Duodenal mucosa (tissue), 2 donors: Measurements from ENCODE around the gene SFT2D1.

ENCODE experiments used
- H3K27ac ChIP-seq: one replicate; pipeline ENCODE4 v1.7.0; 2013; ENCODE audit warnings: low read depth, low read length
- H3K27me3 ChIP-seq, 2 donors: one replicate each; pipeline ENCODE4 v1.7.0; 2013; ENCODE audit warnings: low read length in 2 of 2, control low read depth in 1 of 2; ENCODE audit not compliant: insufficient read depth in 2 of 2, control insufficient read depth in 1 of 2
- H3K36me3 ChIP-seq, 2 donors: one replicate each; pipeline ENCODE4 v1.7.0; 2013; ENCODE audit warnings: low read length in 2 of 2, control low read depth in 1 of 2; ENCODE audit not compliant: insufficient read depth in 2 of 2, control insufficient read depth in 1 of 2
- H3K4me1 ChIP-seq, 2 donors: one replicate each; pipeline ENCODE4 v1.7.0; 2013; ENCODE audit warnings: low read length in 2 of 2, control low read depth in 1 of 2; ENCODE audit not compliant: insufficient read depth in 2 of 2, control insufficient read depth in 1 of 2
- H3K4me3 ChIP-seq, 2 donors: one replicate each; pipeline ENCODE4 v1.7.0; 2013; ENCODE audit warnings: low read length in 2 of 2, low read depth in 1 of 2
- H3K9ac ChIP-seq, 2 donors: one replicate each; pipeline ENCODE4 v1.7.0; 2013; ENCODE audit warnings: low read length in 2 of 2, low read depth in 1 of 2
- H3K9me3 ChIP-seq, 2 donors: one replicate each; pipeline ENCODE4 v1.7.0; 2013; ENCODE audit warnings: low read length in 2 of 2, control low read depth in 1 of 2; ENCODE audit not compliant: control insufficient read depth in 1 of 2

Gene SFT2D1

DNA sequence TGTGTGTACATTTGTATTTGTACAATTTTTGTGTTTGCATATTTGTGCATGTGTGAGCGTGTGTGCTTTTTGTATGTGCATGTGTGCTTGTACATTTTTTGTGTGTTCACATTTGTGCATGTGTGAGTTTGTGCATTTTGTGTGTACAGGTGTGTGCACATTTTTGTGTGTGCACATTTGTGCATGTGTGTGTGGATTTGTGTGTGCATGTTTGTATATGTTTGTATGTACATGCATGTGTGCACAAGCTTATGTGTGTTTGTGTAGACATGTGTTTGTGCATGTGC is 63.0 kb downstream of the SFT2D1 start:
- no peaks in the 10 kb centered on the region for H3K4me1 ChIP-seq
- H3K27ac ChIP-seq: no peak overlapping the region
- no peak overlapping the region for H3K9ac ChIP-seq
- no peak overlapping the region for H3K4me3 ChIP-seq
- H3K9me3 ChIP-seq: no peaks in the 10 kb centered on the region
- H3K36me3 ChIP-seq: no peaks in the 10 kb centered on the region
- peaks cover 0 to 3% of the 10 kb centered on the region in 2 donors for H3K27me3 ChIP-seq

DNA sequence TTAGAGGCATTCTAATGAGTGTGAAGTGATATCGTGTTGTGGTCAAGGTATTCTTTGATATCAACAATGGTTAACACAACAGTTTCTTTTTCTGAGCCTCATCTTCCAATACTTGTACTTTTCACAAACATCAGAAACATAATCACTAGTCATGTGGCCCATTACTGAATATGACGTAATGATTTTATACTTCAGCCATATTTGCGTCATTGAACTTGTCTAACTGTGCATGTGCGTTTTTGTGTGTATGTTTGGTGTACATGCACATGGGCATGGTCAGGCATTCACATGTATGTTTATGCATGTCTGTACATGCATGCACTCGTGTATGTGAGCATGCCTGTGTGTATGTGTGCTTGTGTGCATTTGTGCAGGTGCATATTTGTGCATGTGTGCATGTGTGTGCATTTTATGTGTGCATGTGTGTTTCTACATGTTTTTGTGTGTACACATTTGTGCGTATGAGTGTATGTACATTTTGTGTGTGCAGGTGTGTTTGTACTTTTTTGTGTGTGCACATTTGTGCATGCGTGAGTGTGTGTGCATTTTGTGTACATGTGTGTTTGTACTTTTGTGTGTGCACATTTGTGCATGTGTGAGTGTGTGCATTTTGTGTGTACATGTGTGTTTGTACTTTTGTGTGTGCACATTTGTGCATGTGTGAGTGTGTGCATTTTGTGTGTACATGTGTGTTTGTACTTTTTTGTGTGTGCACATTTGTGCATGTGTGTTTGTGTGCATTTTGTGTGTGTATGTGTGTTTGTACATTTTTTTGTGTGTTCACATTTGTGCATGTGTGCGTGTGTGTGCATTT is 63.6 kb downstream of the SFT2D1 start:
- Histone ChIP-seq H3K4me3 (no peak overlapping the region), H3K27ac (no peak overlapping the region), H3K9ac (no peak overlapping the region), H3K36me3 (no peaks in the 10 kb centered on the region), H3K9me3 (no peaks in the 10 kb centered on the region), H3K4me1 (no peaks in the 10 kb centered on the region), H3K27me3 (peaks cover 0 to 3% of the 10 kb centered on the region in 2 donors)

DNA sequence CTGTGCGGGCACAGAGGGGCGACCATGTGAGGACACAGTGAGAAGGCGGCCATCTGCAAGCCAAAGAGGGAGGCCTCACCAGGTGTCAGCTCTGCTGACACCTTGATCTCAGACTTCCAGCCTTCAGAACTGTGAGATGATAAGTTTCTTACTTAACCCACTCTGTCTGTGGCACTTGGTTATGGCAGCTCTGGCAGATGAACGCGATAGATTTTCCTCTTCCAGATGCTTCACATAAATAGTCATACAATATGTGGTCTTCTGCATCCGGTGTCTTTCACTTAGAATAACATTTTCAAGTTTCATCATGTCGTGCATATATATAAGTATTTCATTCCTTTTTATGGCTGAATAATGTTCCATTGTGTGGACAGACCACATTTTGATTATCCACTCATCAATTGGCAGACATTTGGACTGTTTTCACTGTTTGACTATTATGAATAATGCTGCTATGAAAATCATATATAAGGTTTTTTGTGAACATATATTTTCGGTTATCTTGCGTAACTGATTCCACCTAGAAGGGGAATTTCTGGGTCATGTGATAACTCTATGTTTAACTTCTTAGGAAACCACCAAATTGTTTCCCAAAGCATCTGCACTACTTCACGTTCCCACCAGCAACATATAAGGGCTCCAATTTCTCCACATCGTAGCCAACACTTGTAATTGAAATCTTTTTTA is 64.3 kb downstream of the SFT2D1 start:
- Histone ChIP-seq H3K4me3 (no peak overlapping the region), H3K36me3 (no peaks in the 10 kb centered on the region), H3K9me3 (no peaks in the 10 kb centered on the region), H3K27ac (no peak overlapping the region), H3K27me3 (peaks cover 0 to 3% of the 10 kb centered on the region in 2 donors), H3K4me1 (no peaks in the 10 kb centered on the region), H3K9ac (no peak overlapping the region)

DNA sequence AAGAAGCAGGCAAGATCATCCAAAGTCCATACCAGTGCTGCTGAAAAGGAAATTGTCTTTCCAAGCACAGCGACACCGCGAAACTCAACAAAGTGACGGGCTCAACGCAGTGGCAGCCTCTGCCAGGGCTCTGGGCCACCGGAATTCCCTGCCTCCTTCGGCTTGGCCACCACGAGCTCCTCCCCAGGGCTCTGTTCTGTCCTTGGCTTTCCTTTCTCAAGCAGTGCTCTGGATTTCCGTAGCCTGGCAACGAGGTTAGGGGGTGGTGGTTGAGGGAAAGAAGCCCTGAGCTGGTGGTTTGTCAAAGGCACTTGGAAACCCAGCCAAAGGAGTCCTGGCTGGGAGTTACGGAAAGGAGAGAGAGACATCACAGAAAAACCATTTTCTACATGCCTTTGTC is 65.3 kb downstream of the SFT2D1 start:
- H3K4me3 ChIP-seq: no peak overlapping the region
- H3K9ac ChIP-seq: no peak overlapping the region

DNA sequence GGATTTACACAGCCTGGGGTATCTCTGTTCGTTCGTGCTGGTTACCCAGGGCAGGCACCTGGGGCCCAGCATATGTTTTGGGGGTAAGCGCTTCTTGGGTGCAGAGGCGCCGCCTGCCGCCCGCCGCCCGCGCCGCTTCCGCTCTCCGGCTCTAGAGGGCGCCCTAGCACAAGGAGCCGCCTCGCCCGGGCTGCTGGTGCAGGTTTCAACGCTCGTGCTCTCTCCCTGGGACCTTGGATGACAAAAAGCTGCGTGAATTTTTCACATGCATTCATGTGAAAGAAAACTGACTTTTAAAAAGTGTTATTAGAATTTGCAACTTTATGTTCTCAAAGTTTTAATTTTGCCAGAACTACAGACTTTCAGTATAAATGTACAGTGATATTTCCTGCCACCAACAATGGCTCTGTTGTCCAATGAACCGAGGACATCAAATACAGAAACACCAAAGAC is 66.6 kb downstream of the SFT2D1 start:
- Histone ChIP-seq H3K4me3 (no peak overlapping the region), H3K27me3 (no peaks in the 10 kb centered on the region), H3K27ac (no peak overlapping the region), H3K9me3 (no peaks in the 10 kb centered on the region), H3K4me1 (no peaks in the 10 kb centered on the region), H3K36me3 (no peaks in the 10 kb centered on the region), H3K9ac (no peak overlapping the region)

More for the DNA sequence above, 65.3 kb downstream of the SFT2D1 start:
- H3K9me3 ChIP-seq: no peaks in the 10 kb centered on the region
- no peaks in the 10 kb centered on the region for H3K4me1 ChIP-seq
- H3K36me3 ChIP-seq: no peaks in the 10 kb centered on the region
- no peak overlapping the region for H3K27ac ChIP-seq
- H3K27me3 ChIP-seq: peaks cover 0 to 3% of the 10 kb centered on the region in 2 donors

DNA sequence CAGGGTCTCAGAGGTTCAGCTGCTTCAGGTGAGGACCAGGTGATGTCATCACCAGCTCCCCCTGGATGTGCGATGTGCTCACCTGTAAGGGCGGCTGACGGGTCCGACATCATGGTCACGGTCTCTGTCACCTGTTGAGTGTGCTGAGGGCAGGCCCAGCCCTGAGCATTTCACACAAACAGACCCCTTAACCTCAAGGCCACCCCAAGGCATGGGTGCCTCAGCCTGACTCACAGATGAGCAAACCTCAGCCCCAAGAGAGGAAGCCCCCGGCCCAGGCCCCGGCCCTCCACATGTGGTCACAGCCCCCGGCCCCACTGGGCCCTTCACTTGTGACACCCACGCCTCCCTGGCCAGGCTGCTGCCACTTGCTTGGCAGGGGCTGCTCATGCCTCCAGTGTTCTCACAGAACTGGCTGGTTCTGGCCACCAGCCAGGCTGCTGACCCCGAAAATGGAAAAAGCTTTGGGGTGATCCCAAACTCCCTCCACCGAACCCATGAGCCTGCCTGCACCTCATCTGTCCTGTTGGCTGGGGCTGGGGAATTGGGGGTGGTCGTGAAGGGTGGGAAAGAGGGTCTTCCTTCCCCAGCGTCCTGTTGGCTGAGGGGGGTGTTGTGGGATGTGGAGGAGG is 67.5 kb downstream of the SFT2D1 start:
- no peak overlapping the region for H3K27ac ChIP-seq

DNA sequence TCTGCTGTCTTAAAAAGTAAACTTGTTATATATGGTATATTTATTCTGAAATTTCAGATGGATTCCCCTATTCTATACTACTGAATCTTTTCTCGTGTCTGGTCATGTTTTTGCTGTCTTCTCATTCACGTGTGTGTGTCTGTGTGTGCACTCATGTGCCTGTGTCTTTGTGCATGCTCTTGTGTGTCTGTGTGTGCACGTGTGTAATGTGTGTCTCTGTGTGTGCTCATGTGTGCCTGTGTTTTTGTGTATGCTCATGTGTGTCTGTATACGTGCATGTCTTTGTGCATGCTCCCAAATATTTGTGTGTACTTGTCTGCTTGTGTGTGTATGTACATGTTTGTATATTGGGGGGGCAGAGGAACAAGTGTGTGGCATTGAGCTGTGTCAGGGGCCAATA is 68.2 kb downstream of the SFT2D1 start:
- H3K27ac ChIP-seq: no peak overlapping the region
- H3K9me3 ChIP-seq: no peaks in the 10 kb centered on the region
- no peaks in the 10 kb centered on the region for H3K36me3 ChIP-seq
- no peak overlapping the region for H3K9ac ChIP-seq
- no peaks in the 10 kb centered on the region for H3K27me3 ChIP-seq
- H3K4me1 ChIP-seq: no peaks in the 10 kb centered on the region
- no peak overlapping the region for H3K4me3 ChIP-seq

More for the DNA sequence above, 67.5 kb downstream of the SFT2D1 start:
- Histone ChIP-seq H3K9ac (no peak overlapping the region), H3K9me3 (no peaks in the 10 kb centered on the region), H3K4me3 (no peak overlapping the region), H3K27me3 (no peaks in the 10 kb centered on the region), H3K36me3 (no peaks in the 10 kb centered on the region), H3K4me1 (no peaks in the 10 kb centered on the region)

- H3K9me3 ChIP-seq: no peaks in the 10 kb centered on the region
- H3K9ac ChIP-seq: no peak overlapping the region
- no peaks in the 10 kb centered on the region for H3K27me3 ChIP-seq
- H3K27ac ChIP-seq: no peak overlapping the region
- H3K36me3 ChIP-seq: no peaks in the 10 kb centered on the region
- no peak overlapping the region for H3K4me3 ChIP-seq
- no peaks in the 10 kb centered on the region for H3K4me1 ChIP-seq
Measured at GRCh38 chr6:166271376-166271765, 71.0 kb downstream of the SFT2D1 start.

GRCh38 chr6:166270706-166271375 is 71.5 kb downstream of the SFT2D1 start:
- no peaks in the 10 kb centered on the region for H3K36me3 ChIP-seq
- H3K4me3 ChIP-seq: no peak overlapping the region
- H3K4me1 ChIP-seq: no peaks in the 10 kb centered on the region
- no peak overlapping the region for H3K27ac ChIP-seq
- no peaks in the 10 kb centered on the region for H3K27me3 ChIP-seq
- no peak overlapping the region for H3K9ac ChIP-seq
- H3K9me3 ChIP-seq: no peaks in the 10 kb centered on the region
